Gastroesophageal sphincter (tissue), 3 donors: ENCODE data around the gene RANGAP1.

Experiments used
- POLR2A ChIP-seq, 2 donors: fragments of 450-650 bp; IDR thresholded peaks; one replicate each; pipeline ENCODE4 v1.6.1; 2017; ENCODE audit warnings: antibody characterized with exemption in 2 of 2, mild to moderate bottlenecking in 2 of 2, moderate library complexity in 1 of 2
- POLR2AphosphoS5 ChIP-seq: sonication (generic); formaldehyde crosslinking; IDR thresholded peaks from one replicate; pipeline ENCODE4 v1.6.1; 2017; ENCODE audit warnings: antibody characterized with exemption
- TF ChIP-seq, protein P1 (sequence below), 4 experiments: fragments of 200-600 bp in 2 of 4; fragments of 450-650 bp in 2 of 4; sonication (generic) in 1 of 4; IDR thresholded peaks; one replicate each; pipeline ENCODE4 v1.5.1; 2017 to 2019; ENCODE audit warnings: antibody characterized with exemption in 4 of 4, mild to moderate bottlenecking in 2 of 4, moderate library complexity in 2 of 4

DNA sequence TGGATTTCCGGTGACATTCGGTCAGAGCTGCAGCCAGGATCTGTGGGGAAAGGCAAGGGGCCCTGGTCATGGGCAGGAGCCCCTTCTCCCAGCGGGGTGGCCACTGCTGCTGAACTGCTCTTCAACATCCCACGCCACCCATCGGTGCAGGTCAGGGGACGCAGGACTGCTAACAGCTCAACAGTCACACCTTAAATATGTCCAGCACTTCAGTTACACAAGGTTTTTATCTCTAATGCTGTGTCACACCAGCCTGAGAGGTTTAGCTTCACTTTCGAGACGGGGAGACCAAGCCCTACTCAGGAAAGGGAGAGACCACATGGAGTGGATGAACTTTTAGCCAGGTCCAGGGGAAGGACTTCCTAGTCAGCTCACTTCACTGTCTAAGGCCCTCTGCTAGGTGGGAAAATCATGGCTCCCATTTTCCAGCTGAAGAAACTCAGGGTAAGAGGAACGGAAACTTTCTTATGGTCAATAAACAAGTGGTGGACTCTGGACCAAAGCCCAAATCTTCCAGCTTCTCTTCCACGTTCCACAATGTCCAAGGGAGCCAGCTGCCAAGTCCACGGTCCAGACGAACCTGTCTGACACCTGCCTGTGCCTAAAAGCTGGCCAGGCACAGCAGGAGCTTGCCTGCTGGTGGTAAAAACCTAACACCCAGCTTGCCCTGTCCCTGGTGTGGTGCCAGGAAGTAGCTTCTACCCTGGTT lies 24.3 kb downstream of the RANGAP1 start:
- TF ChIP-seq, protein P1, sequence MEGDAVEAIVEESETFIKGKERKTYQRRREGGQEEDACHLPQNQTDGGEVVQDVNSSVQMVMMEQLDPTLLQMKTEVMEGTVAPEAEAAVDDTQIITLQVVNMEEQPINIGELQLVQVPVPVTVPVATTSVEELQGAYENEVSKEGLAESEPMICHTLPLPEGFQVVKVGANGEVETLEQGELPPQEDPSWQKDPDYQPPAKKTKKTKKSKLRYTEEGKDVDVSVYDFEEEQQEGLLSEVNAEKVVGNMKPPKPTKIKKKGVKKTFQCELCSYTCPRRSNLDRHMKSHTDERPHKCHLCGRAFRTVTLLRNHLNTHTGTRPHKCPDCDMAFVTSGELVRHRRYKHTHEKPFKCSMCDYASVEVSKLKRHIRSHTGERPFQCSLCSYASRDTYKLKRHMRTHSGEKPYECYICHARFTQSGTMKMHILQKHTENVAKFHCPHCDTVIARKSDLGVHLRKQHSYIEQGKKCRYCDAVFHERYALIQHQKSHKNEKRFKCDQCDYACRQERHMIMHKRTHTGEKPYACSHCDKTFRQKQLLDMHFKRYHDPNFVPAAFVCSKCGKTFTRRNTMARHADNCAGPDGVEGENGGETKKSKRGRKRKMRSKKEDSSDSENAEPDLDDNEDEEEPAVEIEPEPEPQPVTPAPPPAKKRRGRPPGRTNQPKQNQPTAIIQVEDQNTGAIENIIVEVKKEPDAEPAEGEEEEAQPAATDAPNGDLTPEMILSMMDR (IDR thresholded peaks at IDR 0.05): no peak
- TF ChIP-seq POLR2A (IDR thresholded peaks at IDR 0.05): no peak
- no peak for TF ChIP-seq POLR2AphosphoS5
